Neural cell (in vitro differentiated cells): ENCODE data around the gene EPC2. TPM values are rescaled to one million over a fixed set of nuclear protein-coding genes. Genes with fewer than 3 reads are reported as not detected.

Experiments used
- H2AFZ ChIP-seq: fragments of 200-600, 300-800 bp; sonication (generic), shearing (Covaris generic); 2 replicates; pipeline ENCODE4 v1.6.0; 2014; ENCODE audit warnings: low read depth, mild to moderate bottlenecking, antibody characterized with exemption, low read length, moderate library complexity
- H3F3A ChIP-seq: fragments of 200-600 bp; shearing (Covaris generic); 2 replicates; pipeline ENCODE4 v1.6.1; 2016; ENCODE audit warnings: mild to moderate bottlenecking, moderate library complexity, mixed read lengths, antibody characterized with exemption, low read length; ENCODE audit not compliant: insufficient read depth, poor library complexity, severe bottlenecking
- H3K27ac ChIP-seq: fragments of 200-600, 300-800 bp; sonication (generic), shearing (Covaris generic); 2 replicates; pipeline ENCODE4 v1.5.1; 2014; ENCODE audit warnings: mild to moderate bottlenecking, low read length, moderate library complexity
- H3K27me3 ChIP-seq: fragments of 300-800, 200-600 bp; sonication (generic), shearing (Covaris generic); 2 replicates; pipeline ENCODE4 v1.6.0; 2014; ENCODE audit warnings: mild to moderate bottlenecking, low read depth, low read length, moderate library complexity; ENCODE audit not compliant: insufficient read depth
- H3K36me3 ChIP-seq: fragments of 300-800, 200-600 bp; sonication (generic), shearing (Covaris generic); 2 replicates; pipeline ENCODE4 v1.5.1; 2014; ENCODE audit warnings: mild to moderate bottlenecking, antibody characterized with exemption, low read length, moderate library complexity; ENCODE audit not compliant: insufficient read depth
- H3K4me2 ChIP-seq: fragments of 300-800, 200-600 bp; sonication (generic), shearing (Covaris generic); 2 replicates; pipeline ENCODE4 v1.6.0; 2014; ENCODE audit warnings: mild to moderate bottlenecking, low read length
- H3K4me3 ChIP-seq: fragments of 300-800, 200-600 bp; sonication (generic), shearing (Covaris generic); 2 replicates; pipeline ENCODE4 v1.5.1; 2014; ENCODE audit warnings: mild to moderate bottlenecking, low read length, moderate library complexity
- H3K79me2 ChIP-seq: fragments of 200-600 bp; shearing (Covaris generic); replicated peaks from 2 replicates; pipeline ENCODE4 v1.6.0; 2014; ENCODE audit warnings: mild to moderate bottlenecking, low read length, moderate library complexity; ENCODE audit not compliant: insufficient read depth
- H3K9ac ChIP-seq: fragments of 300-800, 200-600 bp; sonication (generic), shearing (Covaris generic); 2 replicates; pipeline ENCODE4 v1.6.1; 2016; ENCODE audit warnings: mild to moderate bottlenecking, low read length, mixed read lengths
- H3K9me2 ChIP-seq: fragments of 200-600 bp; shearing (Covaris generic); 2 replicates; pipeline ENCODE4 v1.6.1; 2016; ENCODE audit warnings: mild to moderate bottlenecking, low read length, mixed read lengths; ENCODE audit not compliant: insufficient read depth
- H3K9me3 ChIP-seq: fragments of 200-600, 300-800 bp; sonication (generic), shearing (Covaris generic); 2 replicates; pipeline ENCODE4 v1.6.1; 2016; ENCODE audit warnings: mild to moderate bottlenecking, mixed run types, low read length, moderate library complexity, mixed read lengths
- H4K20me1 ChIP-seq: fragments of 200-600 bp; shearing (Covaris generic); 2 replicates; pipeline ENCODE4 v1.6.1; 2016; ENCODE audit warnings: mild to moderate bottlenecking, mixed run types; ENCODE audit not compliant: insufficient read depth
- EP300 ChIP-seq: fragments of 450-650 bp; conservative IDR thresholded peaks from 2 replicates; pipeline ENCODE4 v1.6.1; 2014; ENCODE audit warnings: antibody characterized with exemption, mild to moderate bottlenecking, moderate library complexity; ENCODE audit not compliant: poor library complexity, severe bottlenecking
- EZH2 ChIP-seq: fragments of 200-600, 300-800 bp; shearing (Covaris generic), sonication (generic); IDR thresholded peaks from 2 replicates; pipeline ENCODE4 v1.6.1; 2014; ENCODE audit warnings: antibody characterized with exemption, low read length, borderline replicate concordance, mild to moderate bottlenecking; ENCODE audit not compliant: insufficient read depth, poor library complexity, severe bottlenecking
- MXI1 ChIP-seq: fragments of 450-650 bp; conservative IDR thresholded peaks from 2 replicates; pipeline ENCODE4 v1.6.1; 2014; ENCODE audit warnings: antibody characterized with exemption, mild to moderate bottlenecking; ENCODE audit not compliant: poor library complexity, severe bottlenecking
- POLR2AphosphoS5 ChIP-seq: IDR thresholded peaks from 2 replicates; pipeline ENCODE4 v1.6.1; 2012
- RAD21 ChIP-seq: fragments of 450-650 bp; conservative IDR thresholded peaks from 2 replicates; pipeline ENCODE4 v1.6.1; 2014; ENCODE audit warnings: antibody characterized with exemption, mild to moderate bottlenecking, moderate library complexity
- SMC3 ChIP-seq: fragments of 450-650 bp; conservative IDR thresholded peaks from 2 replicates; pipeline ENCODE4 v1.6.1; 2014; ENCODE audit warnings: antibody characterized with exemption, mild to moderate bottlenecking, moderate library complexity; ENCODE audit not compliant: poor library complexity
- TAF1 ChIP-seq: IDR thresholded peaks from 2 replicates; pipeline ENCODE4 v1.6.1; 2012; ENCODE audit warnings: low read depth
- polyA plus RNA-seq: library from polyadenylated mRNA; depleted of rRNA; stranded (reverse); fragments of >200 nt; gene quantifications from 2 replicates; pipeline ENCODE4 v1.2.3, GENCODE V29; 2014
- TF ChIP-seq, protein P1 (sequence below): IDR thresholded peaks from 2 replicates; pipeline ENCODE4 v1.6.1; 2012; ENCODE audit warnings: borderline replicate concordance
- TF ChIP-seq, protein P2 (sequence below): fragments of 450-650 bp; IDR thresholded peaks from 2 replicates; pipeline ENCODE4 v1.5.1; 2014; ENCODE audit warnings: antibody characterized with exemption, mild to moderate bottlenecking, moderate library complexity; ENCODE audit not compliant: poor library complexity, severe bottlenecking

Gene EPC2
- polyA plus RNA-seq, 1 donor from 2014 or later = 43.9 TPM

DNA sequence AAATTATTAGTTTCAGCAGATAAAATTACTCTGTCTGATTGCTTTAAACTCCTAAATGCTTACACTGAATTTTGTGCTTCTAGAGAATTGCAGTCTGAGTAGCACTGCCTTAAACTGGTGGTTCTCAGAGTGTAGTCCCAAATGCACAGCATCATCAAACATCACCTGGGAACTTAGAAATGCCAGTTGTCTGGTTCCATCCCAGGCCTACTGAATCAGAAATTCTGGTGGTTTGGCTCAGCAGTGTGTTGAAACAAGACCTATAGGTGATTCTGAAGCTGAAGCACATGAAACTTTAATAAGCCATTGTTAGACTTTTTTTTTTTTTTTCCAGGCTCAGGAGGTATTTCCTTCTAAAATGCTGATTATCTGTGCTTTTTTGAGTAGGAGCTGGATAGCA is 22.0 kb downstream of the EPC2 start:
- Histone ChIP-seq H4K20me1 (no peaks in the 10 kb centered on the region), H3K4me2 (no peak overlapping the region), H3K79me2 (peaks cover 84% of the 10 kb centered on the region), H3K27me3 (no peaks in the 10 kb centered on the region), H2AFZ (no peak overlapping the region), H3K9me3 (no peaks in the 10 kb centered on the region), H3K9ac (no peak overlapping the region), H3K9me2 (no peaks in the 10 kb centered on the region), H3K36me3 (no peaks in the 10 kb centered on the region), H3K27ac (no peak overlapping the region), H3K4me3 (no peak overlapping the region), H3F3A (no peaks in the 10 kb centered on the region)
- TF ChIP-seq EP300 (no peak), MXI1 (no peak), EZH2 (no peak), RAD21 (no peak), SMC3 (no peak), TAF1 (no peak)
- TF ChIP-seq, protein P1, sequence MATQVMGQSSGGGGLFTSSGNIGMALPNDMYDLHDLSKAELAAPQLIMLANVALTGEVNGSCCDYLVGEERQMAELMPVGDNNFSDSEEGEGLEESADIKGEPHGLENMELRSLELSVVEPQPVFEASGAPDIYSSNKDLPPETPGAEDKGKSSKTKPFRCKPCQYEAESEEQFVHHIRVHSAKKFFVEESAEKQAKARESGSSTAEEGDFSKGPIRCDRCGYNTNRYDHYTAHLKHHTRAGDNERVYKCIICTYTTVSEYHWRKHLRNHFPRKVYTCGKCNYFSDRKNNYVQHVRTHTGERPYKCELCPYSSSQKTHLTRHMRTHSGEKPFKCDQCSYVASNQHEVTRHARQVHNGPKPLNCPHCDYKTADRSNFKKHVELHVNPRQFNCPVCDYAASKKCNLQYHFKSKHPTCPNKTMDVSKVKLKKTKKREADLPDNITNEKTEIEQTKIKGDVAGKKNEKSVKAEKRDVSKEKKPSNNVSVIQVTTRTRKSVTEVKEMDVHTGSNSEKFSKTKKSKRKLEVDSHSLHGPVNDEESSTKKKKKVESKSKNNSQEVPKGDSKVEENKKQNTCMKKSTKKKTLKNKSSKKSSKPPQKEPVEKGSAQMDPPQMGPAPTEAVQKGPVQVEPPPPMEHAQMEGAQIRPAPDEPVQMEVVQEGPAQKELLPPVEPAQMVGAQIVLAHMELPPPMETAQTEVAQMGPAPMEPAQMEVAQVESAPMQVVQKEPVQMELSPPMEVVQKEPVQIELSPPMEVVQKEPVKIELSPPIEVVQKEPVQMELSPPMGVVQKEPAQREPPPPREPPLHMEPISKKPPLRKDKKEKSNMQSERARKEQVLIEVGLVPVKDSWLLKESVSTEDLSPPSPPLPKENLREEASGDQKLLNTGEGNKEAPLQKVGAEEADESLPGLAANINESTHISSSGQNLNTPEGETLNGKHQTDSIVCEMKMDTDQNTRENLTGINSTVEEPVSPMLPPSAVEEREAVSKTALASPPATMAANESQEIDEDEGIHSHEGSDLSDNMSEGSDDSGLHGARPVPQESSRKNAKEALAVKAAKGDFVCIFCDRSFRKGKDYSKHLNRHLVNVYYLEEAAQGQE = no peak
- TF ChIP-seq, protein P2, sequence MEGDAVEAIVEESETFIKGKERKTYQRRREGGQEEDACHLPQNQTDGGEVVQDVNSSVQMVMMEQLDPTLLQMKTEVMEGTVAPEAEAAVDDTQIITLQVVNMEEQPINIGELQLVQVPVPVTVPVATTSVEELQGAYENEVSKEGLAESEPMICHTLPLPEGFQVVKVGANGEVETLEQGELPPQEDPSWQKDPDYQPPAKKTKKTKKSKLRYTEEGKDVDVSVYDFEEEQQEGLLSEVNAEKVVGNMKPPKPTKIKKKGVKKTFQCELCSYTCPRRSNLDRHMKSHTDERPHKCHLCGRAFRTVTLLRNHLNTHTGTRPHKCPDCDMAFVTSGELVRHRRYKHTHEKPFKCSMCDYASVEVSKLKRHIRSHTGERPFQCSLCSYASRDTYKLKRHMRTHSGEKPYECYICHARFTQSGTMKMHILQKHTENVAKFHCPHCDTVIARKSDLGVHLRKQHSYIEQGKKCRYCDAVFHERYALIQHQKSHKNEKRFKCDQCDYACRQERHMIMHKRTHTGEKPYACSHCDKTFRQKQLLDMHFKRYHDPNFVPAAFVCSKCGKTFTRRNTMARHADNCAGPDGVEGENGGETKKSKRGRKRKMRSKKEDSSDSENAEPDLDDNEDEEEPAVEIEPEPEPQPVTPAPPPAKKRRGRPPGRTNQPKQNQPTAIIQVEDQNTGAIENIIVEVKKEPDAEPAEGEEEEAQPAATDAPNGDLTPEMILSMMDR = no peak

DNA sequence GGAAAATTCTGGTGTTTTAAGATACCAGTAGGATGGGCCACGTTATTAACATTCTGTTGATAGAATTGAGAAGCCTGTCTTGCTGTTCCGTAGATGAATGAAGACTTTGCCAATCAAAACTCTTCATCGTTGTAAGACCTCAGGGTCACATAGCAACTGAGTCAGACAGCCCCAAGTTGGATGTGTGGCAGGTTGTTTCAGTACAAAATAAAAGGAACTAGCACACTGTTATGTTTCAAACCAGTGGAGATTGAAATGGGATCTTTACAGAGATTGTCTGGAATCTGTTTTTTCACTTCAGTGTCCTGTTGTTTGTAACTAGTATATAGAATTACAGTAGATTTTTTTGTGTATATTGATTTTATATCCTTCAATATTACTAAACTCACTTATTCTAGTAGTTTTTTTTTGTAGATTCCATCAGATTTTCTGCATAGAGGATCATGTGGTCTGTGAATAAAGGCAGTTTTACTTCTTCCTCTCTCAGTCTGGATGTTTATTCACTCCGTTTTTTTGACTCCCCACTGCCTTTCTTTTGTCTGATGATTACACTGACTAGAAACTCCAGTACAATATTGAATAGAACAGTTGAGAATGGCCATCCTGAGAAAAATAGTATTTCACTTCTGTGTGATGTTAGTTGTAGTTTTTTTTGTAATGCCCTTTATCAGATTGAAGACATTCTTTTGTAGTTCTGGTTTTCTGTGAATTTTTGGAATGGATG is 22.7 kb downstream of the EPC2 start:
- H3K4me2 ChIP-seq = no peak overlapping the region
- H3K9me3 ChIP-seq = no peaks in the 10 kb centered on the region
- H3F3A ChIP-seq = no peaks in the 10 kb centered on the region
- no peak overlapping the region for H2AFZ ChIP-seq
- H3K79me2 ChIP-seq = peaks cover 88% of the 10 kb centered on the region
- no peak overlapping the region for H3K4me3 ChIP-seq
- TF ChIP-seq MXI1 (no peak), POLR2AphosphoS5 (no peak), RAD21 (no peak), EP300 (no peak), SMC3 (no peak), TAF1 (no peak), EZH2 (no peak)
- TF ChIP-seq, protein P1 = no peak
- TF ChIP-seq, protein P2 = no peak
- H3K36me3 ChIP-seq = no peaks in the 10 kb centered on the region
- no peaks in the 10 kb centered on the region for H3K27me3 ChIP-seq
- H3K9ac ChIP-seq = no peak overlapping the region
- H3K9me2 ChIP-seq = no peaks in the 10 kb centered on the region
- H3K27ac ChIP-seq = no peak overlapping the region
- H4K20me1 ChIP-seq = no peaks in the 10 kb centered on the region
